Lung microvascular endothelial cell (primary cell): ENCODE results near the gene B4GALT2. TPM values are rescaled to one million over a fixed set of nuclear protein-coding genes. Genes with fewer than 3 reads are reported as not detected.

Source experiments
- DNase-seq, 2 donors: peaks; one replicate each; pipeline versions ENCODE4 v3.0.0 to v3.0.0-alpha.2; 2010; ENCODE audit warnings: low read depth in 2 of 2
- total RNA-seq: library from RNA; depleted of rRNA; stranded (reverse); fragments of >200 nt; gene quantifications from 2 replicates; pipeline ENCODE4 v1.2.1, GENCODE V29; 2014

Gene B4GALT2
- 40.1 and 41.9 TPM in 2 replicates for total RNA-seq

GRCh38 chr1:43978551-43979260 lies at the start of gene B4GALT2:
B4GALT2 (plus strand) TSS chr1:43979210; CDS start chr1:43981161, 1,951 bp downstream.
- peak; percentile 47 to 48 for DNase-seq

GRCh38 chr1:43930168-43930948 lies 48.7 kb upstream of the B4GALT2 start:
- DNase-seq: peak in 1 of 2 donors; percentile 37

GRCh38 chr1:43930949-43931275 lies 48.1 kb upstream of the B4GALT2 start:
- DNase-seq: no peak

- no peak for DNase-seq
These were observed 47.0 kb upstream of the B4GALT2 start for GRCh38 chr1:43931711-43932660.

GRCh38 chr1:43932786-43933385 lies 46.1 kb upstream of the B4GALT2 start:
- no peak for DNase-seq

GRCh38 chr1:43933386-43934100 lies 45.5 kb upstream of the B4GALT2 start, which contains the start of gene ARTN:
ARTN (plus strand) TSS chr1:43933801; CDS start chr1:43935657, 1,856 bp downstream.
- DNase-seq: no peak

GRCh38 chr1:43934101-43934985 lies 44.7 kb upstream of the B4GALT2 start:
- DNase-seq: peak; percentile 53 to 69

GRCh38 chr1:43934986-43935324 lies 44.1 kb upstream of the B4GALT2 start:
- DNase-seq: no peak

- DNase-seq: no peak
These were observed 43.1 kb upstream of the B4GALT2 start for GRCh38 chr1:43935711-43936427.

GRCh38 chr1:43936431-43937151 lies 42.4 kb upstream of the B4GALT2 start:
- DNase-seq: peak; percentile 37 to 62

- no peak for DNase-seq
These were observed 41.7 kb upstream of the B4GALT2 start for GRCh38 chr1:43937179-43937865.

- no peak for DNase-seq
These were observed 40.6 kb upstream of the B4GALT2 start for GRCh38 chr1:43938383-43938782.

GRCh38 chr1:43938892-43939587 lies 40.0 kb upstream of the B4GALT2 start:
- DNase-seq: no peak

GRCh38 chr1:43942411-43942810 lies 36.6 kb upstream of the B4GALT2 start:
- DNase-seq: no peak

GRCh38 chr1:43944860-43945259 lies 34.1 kb upstream of the B4GALT2 start:
- no peak for DNase-seq

- DNase-seq: no peak
These were observed 33.3 kb upstream of the B4GALT2 start for GRCh38 chr1:43945674-43946235.
